ENCODE results near the gene PRLR.

The PRLR gene

DNA sequence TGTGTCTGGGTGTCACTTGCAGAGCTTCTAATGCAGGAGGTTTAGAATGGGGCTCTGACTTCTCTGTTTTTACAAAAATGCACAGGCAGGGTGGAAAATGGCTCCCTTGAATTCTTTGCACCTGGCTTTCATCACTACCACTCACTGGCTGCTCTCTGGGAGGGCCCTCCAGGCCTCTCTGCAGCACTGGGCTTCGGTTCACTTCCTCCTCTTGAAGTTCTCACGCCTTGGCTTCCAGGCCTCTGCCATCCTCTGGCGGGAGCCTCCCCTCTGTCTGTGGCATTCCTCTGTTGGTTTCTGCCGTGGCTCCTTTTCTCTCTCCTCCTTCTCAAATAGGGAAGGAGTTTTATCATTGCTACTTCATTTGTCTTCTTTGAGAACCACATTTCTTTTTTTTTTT, 2.8 kb upstream of the PRLR start:
- DNase-seq: no peak

DNA sequence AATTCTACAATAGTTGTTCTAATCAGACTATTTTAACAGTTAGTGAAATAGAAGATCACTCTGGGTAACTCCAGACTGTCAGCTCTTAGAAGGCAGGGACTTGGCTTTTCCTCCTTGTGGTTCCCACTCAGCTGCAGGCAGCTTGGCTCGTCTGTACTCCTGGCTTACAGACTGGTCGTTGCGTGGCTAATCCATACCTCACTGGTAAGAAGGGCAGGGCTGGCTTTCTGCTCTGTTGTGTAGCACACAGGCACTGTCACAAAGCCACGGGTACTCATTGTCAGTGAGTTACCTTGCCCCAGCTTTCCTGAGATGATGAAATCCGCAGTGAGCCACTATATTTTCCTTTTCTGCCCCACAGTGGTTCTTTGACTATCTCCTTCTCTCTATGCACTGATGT, 1.8 kb upstream of the PRLR start:
- no peak for DNase-seq

DNA sequence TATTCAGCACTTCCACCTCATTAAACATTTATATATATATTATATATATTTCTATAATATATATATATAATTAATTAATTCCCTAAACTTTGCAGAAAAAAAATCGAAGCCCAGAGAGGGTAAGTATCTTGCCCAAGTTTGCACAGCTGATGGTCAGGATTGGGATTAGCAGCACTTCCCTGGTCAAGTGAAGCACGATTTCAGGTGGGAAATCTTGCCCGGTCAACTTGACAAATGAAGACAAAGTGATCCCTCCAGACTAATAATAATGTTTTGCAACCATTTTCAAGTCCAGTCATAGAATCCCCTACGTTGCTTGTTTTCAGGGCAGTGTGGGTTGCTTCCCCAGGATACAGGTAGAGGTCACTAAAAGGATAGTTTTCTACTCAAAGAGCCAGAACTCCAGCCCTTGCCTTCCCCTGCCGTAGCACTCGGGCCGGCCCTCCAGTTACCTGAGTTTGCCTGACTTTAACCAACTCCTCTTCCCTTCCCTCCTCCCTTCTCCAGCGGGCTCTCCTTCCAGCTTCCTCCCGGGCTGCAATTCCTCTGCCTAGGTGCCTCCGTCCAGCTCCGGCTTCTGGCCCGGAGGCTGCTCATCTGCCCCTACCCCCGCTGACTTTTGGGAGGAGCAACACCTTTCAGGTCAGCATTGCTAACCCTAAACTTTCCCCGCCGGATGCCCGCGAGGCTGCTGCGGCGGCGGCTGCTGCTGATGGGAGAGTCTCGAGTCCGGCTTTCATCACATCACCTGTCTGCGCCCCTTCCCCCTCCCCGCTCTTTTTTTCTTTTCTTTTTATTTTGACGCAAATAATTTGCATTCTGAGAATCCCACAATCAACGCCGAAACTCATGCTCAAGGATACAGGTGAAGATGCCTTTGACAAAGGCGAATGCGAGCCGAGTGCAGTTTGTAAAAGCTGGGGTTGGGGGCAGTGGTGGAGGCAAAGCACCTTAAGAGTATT, 930 bp downstream of the PRLR start:
- DNase-seq: no peak

GRCh38 chr5:35228310-35228709, 2.0 kb downstream of the PRLR start:
- no peak for DNase-seq

GRCh38 chr5:35227720-35228119, 2.6 kb downstream of the PRLR start:
- no peak for DNase-seq

- no peak for DNase-seq
Observed at GRCh38 chr5:35223787-35224395, 6.4 kb downstream of the PRLR start.

GRCh38 chr5:35220967-35221366, 9.3 kb downstream of the PRLR start:
- DNase-seq: no peak

DNA sequence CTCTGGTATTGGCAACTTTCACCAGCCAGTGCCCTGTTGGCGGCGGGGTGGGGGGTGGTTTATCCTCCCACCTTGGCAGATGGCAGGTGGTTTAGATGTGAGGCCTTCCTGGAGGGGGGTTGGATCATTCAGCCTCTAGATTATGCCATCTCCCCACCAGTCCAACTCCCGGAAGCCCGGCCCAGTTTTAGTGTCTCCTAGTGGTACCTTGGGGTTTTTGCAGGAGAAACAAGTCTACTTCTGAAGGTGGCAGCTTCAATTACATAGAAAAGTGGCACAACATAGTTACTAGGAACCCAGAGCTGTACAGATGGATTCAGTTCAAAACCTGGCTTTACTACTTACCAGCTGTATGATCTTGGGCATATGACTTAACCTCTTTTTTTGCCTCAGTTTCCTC, 11.3 kb downstream of the PRLR start:
- no peak for DNase-seq

- no peak for DNase-seq
Observed at GRCh38 chr5:35214051-35214450, 16.2 kb downstream of the PRLR start.

DNA sequence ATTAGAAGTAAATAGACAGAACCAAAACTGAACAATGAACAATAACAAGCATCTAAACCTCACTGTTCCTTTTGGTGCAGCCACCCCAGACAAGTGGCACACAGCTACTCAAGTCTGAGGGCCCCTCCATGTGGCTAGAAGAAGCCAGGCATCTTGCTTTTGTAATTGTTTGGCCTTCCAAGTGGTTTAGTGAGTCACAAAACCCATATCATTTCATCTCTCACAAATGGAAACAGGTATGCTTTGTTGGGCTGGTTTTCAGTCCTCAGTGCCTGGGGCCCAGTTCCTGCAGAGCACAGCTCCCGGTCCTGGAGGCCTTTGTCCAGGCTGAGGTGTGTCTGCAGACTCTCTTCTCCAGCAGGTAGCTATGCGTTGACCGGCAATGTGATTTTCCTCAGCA, 16.7 kb downstream of the PRLR start:
- no peak for DNase-seq

GRCh38 chr5:35212122-35212982, 17.9 kb downstream of the PRLR start:
- no peak for DNase-seq

DNA sequence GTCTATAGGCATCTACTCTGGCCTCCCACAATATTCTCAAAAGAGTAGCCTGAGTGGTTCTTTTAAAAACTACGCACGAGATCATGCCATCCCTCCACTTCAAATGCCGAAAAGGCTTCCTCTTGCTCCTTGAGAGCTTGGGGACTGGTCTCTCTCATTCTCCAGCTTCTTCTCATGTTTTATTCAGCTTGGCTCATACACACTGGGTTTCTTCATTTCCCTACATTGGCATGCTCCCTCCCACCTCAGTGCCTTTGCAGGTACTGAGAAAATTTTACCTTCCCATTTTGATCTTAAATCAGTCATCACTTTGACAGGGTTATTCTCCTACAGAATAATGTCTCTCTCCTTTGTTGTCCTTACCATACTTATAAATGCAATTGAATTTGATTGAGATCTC, 20.4 kb downstream of the PRLR start:
- no peak for DNase-seq

GRCh38 chr5:35205606-35206005, 24.7 kb downstream of the PRLR start:
- DNase-seq: no peak

DNA sequence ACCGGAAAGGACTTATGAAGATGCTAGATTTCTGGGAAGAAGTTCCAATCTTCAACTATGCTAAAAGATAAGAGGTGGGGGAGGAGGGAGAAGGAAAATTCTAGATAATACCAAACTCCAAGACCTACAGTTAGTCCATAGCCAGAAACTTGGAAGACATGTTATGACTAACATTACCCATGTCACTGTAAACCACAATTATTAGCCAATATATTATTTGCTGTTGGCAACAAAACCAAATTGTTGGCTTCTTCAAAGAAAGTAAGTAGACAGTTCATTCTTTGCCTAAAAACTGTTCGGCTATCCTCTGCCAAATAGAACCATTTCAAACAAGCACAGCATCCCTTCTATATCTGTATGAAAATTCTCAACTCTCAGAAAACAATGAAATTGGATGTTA, 25.1 kb downstream of the PRLR start:
- DNase-seq: no peak

- no peak for DNase-seq
Observed at GRCh38 chr5:35203403-35203802, 26.9 kb downstream of the PRLR start.

DNA sequence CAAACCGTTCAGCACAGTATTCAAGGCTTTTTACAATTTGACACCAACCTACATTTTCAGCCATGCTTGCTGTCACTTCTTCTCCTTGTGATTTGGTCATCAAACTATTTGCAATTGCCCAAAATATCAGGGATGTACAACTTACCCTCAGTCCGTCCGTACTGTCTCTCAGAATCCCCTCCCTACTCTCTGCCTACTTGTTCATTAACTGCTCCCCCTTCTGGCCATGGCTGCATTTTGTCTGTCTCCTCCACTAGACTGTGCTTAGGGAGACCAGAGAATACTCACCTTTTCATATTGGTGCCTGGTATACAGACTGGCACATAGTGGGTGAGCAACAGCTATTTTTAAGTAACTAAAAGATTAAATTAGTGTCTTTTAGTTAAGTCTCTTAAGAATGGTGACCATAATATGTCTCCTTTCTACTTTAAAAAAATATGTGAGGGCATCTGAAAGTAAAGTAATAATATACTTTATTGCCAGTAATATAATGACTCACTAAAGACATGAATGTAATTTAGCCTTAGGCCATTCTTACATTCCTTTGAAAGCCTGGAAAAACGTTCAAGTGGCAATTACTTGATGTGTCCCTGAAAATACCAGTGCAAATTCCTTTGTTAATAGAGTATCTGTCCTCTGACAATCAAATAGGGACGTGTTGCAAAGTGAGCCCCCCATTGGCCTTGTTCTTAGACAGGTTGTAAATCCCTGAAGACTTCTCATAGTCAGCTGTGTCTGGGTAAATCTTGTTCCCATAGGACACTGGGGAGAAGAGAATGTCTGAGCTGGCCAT, 27.8 kb downstream of the PRLR start:
- DNase-seq: no peak

DNA sequence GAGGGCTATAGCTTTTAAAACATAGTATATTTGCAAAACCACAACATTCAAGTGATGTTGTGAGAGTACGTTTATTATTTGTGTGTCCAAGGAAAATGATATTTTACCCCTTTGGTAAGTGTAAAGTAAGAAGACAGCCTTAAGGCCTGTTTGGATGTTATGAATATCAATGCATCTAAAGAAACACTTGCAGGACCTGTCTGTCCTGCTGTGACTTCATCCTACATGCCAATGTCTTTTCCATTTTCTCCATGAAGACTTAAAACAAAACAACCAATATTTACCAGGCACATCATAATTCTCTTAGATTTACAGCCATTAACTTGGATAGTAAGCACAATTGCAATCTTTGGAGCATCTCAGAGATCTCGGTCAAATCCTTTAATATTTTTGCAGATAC, 29.0 kb downstream of the PRLR start:
- DNase-seq: no peak

- no peak for DNase-seq
Observed at GRCh38 chr5:35199886-35200285, 30.4 kb downstream of the PRLR start.

GRCh38 chr5:35198686-35199085, 31.6 kb downstream of the PRLR start:
- DNase-seq: no peak

DNA sequence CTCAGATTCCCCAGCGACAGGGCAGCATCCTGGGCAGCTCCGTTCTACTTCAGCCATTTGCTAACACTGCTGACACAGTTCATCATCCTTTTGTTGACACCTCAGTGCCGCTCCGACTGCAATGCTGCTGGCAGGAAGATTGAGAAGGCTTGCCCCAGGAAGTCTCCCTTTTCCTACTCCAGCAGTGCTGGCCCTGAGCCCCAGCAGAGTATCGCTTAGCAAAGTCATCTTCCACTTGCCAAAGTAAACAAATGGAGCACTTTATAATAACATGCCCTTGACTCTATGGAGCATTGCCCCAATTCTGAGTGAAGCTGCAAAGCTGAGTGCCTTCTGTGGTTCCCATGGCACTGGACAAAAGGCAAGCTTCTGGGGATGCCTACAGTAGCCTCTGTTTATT, 32.2 kb downstream of the PRLR start:
- no peak for DNase-seq

GRCh38 chr5:35197351-35197750, 32.9 kb downstream of the PRLR start:
- no peak for DNase-seq

- DNase-seq: no peak
Observed at GRCh38 chr5:35195472-35195852, 34.8 kb downstream of the PRLR start.

Measured in NCI-H510A treated with DMSO at 0.1 percent for 48 hours (cell line).